GM18870 (cell line): ENCODE results near the gene CRISPLD2.

Experiments
- ATAC-seq: cut with Tn5 transposase; IDR thresholded peaks from one replicate; pipeline ENCODE4 v1.9.1; 2021; ENCODE audit warnings: moderate library complexity; ENCODE audit not compliant: unreplicated experiment

CRISPLD2 gene, protein sequence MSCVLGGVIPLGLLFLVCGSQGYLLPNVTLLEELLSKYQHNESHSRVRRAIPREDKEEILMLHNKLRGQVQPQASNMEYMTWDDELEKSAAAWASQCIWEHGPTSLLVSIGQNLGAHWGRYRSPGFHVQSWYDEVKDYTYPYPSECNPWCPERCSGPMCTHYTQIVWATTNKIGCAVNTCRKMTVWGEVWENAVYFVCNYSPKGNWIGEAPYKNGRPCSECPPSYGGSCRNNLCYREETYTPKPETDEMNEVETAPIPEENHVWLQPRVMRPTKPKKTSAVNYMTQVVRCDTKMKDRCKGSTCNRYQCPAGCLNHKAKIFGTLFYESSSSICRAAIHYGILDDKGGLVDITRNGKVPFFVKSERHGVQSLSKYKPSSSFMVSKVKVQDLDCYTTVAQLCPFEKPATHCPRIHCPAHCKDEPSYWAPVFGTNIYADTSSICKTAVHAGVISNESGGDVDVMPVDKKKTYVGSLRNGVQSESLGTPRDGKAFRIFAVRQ

DNA sequence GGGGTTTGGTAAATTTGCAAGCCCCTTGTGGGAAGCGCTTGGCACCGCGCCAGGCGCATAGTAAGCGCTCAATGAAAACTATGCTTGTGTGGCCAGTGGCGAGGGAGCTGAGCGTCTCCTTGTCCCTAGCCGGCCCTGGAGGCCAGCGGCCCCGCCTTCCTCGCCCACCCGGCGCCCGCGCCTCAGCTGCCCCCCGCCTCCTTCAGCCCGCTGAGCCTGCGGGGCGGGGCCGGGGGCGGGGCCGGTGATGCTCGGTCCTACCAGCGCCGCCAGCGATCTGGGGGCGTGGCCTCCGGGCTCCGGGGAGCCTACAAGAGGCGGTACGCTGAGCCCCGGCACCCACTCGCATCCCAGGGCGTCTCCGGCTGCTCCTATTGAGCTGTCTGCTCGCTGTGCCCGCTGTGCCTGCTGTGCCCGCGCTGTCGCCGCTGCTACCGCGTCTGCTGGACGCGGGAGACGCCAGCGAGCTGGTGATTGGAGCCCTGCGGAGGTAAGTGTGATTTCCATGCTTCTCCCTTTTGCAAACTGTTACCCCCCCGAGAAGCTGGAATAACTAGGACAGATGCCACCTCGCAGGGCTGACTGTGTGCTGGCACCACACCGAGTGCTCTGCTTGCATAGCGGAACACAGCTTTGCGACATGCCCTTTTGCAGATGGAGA, at the start of gene CRISPLD2:
Gene CRISPLD2 (plus strand): TSS at position 342 of the 661 bp plus-strand sequence. CDS start 18,511 bp downstream, outside the sequence.
- ATAC-seq: no peak

DNA sequence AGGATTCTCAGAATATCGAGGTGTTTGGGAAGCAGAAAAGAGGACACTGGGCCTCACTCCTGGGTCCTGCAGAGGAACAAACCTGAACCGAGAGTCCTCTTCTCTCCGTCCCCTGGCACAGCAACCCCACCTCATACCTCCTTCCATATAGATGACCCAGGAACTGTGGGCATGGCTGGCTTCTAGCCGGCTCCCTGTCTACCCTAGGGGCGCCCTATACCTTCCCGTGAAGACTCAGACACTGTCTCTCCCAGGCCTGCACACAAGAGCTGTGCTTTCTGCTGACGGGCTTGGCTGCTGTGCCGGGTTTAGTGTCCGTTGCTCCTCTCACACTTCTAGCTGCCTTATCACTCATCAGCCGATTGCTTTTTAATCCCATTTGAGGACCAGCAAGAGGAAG, 46.5 kb upstream of the CRISPLD2 start:
- ATAC-seq: no peak

DNA sequence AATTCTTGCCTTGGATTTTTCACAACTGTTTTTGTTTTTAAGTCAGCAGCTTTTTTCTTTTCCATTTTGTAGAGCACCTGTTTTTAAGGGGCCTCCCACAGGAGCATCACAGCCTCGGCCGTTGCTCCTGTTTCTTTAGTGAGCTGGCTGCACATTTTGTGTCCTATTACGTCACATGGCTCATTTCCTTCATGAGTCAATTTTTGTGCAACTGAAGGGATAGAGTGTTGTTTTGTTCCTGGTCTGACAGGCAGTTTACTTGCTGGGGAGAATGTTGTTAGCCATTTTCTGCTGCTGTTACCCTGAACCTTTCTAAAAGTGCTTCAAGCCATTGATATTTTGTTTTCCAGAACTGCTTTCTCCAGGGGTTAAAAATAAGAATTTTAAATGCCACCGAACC, 45.0 kb upstream of the CRISPLD2 start:
- no peak for ATAC-seq

DNA sequence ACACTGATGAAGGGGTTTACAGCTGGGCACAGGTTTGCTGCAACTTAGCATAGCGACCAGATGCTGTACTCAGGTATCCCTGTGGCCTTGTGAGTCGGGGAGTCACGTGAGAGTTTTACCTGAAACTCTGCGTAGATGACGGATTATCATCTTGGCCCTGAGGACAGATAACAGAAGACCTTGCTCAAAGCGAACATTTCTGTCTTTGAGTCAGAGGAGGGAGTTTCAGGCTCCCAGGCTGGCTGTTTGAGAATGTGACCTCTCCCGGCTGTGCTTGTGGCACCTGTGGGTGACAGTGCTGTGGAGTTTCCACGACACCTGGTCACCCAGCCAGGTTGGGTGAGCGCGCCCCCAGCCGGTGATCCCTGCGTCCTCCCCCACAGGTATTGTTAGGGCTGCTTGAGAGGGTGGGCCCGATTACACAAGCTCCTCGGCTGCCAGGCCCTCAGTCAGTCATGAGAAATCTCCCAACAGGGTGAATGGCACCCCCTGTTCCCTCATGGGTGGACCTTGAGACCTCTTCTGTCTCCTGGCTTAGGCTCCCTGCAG, 44.4 kb upstream of the CRISPLD2 start:
- no peak for ATAC-seq

DNA sequence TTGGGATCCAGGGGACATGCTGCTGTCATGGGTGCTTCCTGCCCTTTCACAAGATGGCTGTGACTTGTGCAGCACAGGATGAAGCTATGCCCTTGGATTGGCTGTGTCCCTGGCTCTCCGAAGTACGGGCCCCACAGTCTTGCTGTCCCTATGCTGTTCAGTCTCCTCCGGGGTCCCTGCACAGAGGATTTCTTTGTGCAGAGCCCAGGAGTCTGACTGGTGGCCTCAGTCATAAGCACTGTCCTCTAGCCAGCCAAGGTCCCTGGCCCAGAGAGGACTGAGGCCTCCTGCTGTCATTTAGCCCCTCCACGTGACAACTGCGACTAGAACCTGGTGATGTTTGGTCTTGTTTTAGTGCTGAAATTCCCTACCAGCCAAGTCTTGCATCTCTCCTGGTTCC, 42.4 kb upstream of the CRISPLD2 start:
- no peak for ATAC-seq

DNA sequence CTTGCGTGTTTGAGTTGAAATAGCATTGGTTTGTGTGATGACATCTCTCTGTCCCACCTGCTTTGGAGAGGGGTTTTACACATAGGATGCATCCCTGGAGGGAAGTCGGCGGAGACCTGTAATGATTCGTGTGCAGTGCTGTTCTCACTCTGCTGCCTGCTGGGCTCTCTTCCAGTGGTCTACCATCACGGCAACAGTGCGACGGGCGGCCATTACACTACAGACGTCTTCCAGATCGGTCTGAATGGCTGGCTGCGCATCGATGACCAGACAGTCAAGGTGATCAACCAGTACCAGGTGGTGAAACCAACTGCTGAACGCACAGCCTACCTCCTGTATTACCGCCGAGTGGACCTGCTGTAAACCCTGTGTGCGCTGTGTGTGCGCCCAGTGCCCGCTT, 41.1 kb upstream of the CRISPLD2 start:
- no peak for ATAC-seq

DNA sequence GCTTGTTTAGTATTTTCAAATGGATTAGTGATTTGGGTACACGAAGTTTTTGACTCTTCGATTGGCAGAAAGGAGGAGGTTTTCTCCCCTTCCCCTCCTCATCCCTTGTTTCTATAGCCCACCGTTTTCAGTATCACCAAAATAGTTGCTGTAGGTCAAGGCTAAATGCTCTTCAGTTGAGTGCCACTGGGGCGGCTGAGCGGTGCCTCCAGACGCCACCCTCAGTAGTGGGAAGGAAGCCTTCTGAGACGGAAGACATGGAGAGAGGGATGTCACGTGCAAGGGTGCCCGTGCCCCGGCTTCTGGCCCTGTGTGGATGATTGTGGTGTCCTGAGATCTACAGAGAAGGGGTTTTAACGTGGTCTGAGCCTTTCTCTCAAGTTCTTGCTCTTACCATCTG, 39.7 kb upstream of the CRISPLD2 start:
- no peak for ATAC-seq

DNA sequence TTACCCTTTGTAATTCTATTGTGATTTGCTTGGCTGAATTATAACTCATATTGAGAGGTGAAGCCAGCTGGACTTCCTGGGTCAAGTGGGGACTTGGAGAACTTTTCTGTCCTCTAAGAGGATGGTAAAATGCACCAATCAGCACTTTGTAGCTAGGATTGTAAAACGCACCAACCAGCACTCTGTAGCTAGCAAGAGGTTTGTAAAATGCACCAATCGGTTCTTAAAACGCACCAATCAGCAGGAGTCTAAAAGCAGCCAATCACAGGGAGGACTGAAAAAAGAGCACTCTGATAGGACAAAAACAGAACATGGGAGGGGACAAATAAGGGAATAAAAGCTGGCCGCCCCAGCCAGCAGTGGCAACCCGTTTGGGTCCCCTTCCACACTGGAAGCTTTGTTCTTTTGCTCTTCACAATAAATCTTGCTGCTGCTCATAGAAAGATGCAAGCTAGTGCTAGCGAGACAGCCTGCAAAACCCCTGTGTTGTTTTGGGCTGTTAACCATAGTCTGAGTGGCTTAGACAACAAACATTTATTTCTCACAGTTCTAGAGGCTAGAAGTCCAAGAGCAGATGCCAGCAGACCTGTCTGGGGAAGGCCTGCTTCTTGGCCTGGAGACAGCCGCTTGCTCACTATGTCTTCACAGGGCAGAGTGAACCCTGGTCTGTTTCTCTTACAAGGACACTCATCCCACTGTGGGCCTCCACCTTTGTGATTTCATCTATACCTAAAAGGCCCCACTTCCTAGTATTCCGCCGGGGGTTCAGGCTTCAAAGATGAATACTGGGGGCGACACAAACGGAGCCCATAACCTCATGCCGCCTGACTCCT, 39.0 kb upstream of the CRISPLD2 start:
- ATAC-seq: no peak

DNA sequence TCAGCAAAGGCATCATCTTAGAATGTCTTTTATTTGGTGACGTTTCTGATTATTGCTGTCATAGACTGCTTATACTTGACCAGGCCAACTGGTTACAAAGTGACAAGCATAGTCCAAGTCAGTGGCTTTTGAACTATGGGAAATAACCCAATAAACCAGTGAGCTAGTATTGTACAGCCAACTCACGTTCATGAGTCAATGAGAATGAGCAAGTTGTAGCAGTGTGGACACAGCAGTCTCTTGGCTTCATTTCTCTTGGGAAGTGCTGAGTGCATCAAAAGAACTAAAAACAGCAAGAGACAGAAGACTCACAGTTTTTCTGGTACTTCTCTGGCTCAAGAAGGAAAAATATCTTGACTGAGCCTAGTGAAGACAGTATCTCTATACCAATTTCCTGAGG, 36.9 kb upstream of the CRISPLD2 start:
- ATAC-seq: no peak

DNA sequence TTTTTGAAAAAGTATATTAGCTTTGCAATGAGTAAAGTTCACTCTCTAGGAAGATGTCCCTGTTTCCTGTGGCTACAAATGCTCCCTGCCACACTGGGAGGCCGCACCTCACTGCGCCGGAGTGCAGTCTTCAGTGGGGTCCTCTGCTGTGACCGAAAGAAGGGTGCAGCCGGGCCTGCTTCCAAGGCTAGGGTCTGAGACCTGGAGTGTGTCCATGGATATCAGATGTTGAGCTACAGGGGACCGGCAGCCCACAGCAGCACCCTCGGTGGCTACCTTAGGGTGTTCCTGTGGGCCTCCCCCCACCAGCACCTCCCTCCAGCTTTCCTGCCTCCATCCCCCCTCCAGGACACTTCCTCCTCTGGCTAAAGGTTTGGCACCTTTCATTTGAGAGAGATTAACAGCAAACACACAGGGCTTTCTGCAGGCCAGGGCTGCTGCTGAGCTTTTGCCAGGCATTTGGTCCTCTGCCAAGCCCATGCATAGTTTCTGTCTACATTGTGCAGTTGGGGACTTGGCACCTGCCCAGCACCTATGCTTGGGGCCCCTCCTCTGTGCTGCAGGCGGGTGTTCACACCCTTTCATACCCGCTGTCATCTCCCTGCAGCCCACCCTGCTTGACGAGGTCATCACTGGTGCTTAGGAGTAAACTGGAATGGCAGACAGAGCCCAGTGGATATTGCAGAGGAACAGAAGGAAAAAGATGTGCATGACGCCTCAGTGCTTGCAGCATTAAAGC, 33.8 kb upstream of the CRISPLD2 start:
- ATAC-seq: no peak

DNA sequence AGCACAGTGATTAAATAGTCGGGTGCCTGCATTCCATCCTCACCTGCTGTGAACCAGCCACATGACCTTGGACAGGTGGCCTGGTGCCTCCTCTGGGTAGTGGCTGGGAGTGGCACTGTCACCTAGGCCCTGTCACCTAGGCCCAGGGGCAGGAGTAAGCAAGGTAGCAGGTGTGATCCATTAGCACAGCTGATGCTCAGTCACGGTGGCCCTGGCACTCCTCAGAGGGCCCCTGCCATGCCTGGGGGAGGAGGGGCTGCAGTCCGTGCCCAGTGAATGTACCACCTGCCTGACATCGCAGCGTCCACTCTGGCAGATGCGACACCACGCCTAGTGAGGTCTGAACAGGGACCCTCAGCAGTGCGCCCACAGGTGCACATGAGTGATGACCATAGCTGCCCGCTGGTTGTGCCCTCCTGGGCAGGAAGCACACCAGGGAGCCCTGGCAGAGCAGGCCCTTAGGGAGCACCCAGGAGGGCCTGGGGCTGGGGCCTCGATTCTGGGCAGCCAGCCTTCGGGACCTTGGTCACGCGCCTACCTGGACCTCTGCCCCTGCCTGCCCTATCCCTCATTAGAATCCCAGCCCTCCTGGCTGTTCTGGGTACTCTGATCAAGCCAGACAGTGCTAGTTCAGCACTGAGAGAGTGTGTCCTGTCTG, 33.1 kb upstream of the CRISPLD2 start:
- no peak for ATAC-seq

DNA sequence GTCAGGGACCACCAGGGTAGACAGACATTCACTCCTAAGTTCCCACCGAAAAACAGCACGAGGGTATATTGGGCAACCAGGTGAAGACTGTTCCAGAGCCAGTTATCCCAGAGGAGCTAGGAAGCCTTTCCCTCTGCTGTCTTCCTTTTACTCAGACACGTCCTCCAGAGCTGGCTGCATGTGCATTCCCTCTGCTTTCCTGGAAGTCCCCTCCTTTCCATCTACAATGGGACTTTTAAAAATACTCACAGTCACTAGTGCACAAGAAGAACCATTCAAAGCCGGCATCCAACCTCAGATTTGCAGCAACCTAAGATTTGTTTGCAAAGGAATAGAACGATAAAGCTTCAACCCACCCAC, 32.5 kb upstream of the CRISPLD2 start:
- ATAC-seq: no peak

DNA sequence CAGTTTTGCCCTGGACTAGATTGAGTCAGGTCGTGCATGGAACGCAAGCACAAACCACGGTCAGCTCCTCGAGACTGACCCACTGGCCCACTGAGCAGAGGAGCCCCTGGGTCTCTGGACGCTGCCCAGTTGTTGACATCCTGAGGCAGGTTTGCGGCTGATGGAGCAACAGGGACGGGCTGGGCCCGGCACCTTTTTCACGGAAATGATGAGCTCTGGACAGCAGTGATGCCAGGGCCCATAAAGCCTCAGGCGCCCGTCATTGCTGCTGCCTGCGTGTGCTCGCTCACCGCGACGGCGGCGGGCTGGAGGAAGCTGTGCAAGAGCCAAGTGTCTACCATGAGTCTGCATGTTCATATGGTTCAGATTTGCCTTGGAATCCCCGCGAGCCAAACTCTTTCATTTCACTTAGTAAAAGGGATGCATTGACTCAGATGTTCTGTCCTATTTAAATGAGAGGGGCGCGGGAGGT, 30.8 kb upstream of the CRISPLD2 start:
- ATAC-seq: no peak

DNA sequence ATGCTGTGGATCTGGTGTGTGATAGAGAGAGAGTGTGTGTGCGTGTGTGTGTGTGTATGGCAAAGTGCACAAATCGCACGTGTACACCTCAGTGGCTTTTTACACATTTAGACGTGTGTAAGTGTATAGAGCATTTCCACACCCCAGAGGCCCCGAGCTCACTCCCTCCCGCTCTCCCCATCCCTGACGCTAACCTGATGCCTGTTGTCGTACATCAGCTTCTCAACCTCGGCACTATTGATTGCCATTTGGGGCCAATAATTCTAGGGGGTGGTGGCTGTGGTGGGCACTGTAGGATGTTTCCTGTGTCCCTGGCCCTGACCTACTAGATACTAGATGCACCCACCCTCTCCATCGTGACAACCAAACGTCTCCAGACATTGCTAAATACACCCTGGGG, 30.4 kb upstream of the CRISPLD2 start:
- ATAC-seq: no peak

DNA sequence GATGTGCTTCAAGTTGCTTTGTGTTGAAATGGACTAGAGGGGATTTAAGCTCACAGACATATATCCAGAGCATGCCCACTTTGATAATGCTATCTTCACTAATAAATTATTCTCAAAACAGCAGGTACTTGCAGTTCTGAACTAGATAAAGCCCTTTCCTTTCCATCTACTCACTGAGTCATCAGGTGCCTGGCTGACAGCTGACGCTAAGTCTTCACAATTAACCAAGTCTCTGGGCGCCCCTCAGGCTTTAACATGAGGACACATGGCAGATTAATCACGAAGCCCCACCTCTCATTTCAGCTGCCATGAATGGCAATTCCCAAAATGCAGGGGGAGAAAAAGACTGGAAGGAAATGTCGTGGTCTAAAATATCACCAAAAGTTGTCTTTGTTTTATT, 29.5 kb upstream of the CRISPLD2 start:
- ATAC-seq: no peak

DNA sequence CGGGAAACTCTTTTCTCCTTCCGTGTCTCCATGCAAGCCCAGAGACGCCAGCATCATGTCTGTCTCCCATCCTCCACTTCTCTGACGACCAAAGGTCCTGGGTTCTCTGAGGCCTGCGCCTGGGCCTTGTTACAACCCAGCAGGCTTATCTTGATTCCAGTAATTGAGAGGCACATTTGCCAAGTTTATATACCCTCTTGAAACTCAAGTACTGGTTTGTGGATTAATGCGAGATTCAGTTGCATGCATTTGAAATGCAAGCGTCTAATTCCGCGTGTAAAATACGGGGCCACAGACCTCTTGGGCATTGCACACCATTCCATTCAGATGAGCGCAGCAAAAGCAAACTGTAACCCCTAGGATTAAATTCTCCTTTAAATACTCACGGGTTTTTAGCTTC, 28.7 kb upstream of the CRISPLD2 start:
- ATAC-seq: no peak

DNA sequence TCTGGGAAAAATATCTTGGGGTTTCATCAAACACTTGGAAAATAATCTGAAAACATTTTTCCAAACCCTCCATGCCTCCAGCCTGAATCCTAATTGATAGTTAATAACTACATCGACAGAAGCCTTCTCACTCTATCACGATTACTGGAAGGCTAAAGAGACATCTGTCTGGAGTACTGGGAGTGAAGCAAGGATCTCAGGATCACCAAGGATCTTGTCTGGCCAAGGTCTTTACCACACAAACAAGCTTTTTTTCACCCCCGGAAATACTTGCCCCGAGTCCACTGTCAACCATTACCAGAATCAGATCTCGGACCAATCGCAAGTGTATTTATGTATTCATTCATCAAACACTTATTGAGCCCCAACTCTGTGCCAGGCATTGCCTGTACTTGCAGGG, 28.3 kb upstream of the CRISPLD2 start:
- ATAC-seq: no peak

DNA sequence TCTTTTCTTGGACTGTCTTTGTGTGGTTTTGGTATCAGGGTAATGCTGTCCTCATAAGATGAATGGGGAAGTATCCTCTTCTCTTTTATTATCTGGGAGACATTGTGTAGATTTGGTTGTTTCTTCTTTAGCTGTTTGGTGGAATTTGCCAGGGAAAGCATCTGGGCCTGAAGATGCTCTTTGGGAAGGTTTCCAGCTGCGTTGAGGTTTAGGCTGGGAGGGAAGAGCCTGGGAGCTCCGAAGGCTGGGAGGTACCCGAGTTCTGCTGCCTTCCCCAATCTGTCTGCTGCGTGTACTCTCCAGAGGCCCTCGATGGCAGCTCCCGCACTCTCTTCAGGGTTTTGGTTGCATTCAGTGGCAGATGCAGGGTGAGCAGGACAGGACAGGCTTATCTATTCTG, 25.6 kb upstream of the CRISPLD2 start:
- ATAC-seq: no peak

DNA sequence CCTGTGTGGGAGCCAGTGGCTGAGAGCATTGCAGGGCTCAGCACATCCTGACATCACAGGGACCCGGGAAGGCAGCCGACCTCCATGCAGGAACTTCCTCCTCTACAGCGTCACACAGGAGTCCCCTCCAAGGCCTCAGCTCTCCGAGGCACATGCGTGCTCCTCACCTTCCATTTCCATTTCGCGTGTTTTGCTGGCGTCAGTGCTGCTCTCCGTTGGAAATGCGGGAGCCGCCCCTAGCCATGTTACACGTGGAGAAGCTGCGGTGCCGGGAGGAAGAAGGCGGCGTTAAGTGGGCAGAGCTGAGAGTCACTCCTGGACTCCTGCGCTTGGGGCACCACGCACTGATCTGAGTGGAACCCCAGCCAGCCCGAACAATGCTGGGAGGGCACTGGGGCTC, 25.2 kb upstream of the CRISPLD2 start:
- no peak for ATAC-seq
